Heart right ventricle (tissue), 16 donors: ENCODE measurements around the gene ATG101. TPM values are rescaled to one million over a fixed set of nuclear protein-coding genes. Genes with fewer than 3 reads are reported as not detected.

Experiments
- ATAC-seq, 8 donors: fragments of 200-7000 bp; cut with Tn5 transposase; one replicate each; pipeline ENCODE4 v1.9.1; 2020; ENCODE audit warnings: mild to moderate bottlenecking in 8 of 8, moderate library complexity in 8 of 8, moderate number of reproducible peaks in 1 of 8
- DNase-seq, 2 donors: peaks; one replicate each; pipeline ENCODE4 v3.0.0-alpha.2; 2020
- H3K27ac ChIP-seq, 10 donors: fragments of 200-600 bp; sonication (generic) in 2 of 10; one replicate each; pipeline versions ENCODE4 v1.5.0 to v1.8.0; 2020 to 2022; ENCODE audit warnings: mild to moderate bottlenecking in 3 of 10
- H3K27me3 ChIP-seq, 7 donors: fragments of 200-600 bp; one replicate each; pipeline ENCODE4 v1.8.0; 2021 to 2022; ENCODE audit warnings: mild to moderate bottlenecking in 2 of 7
- H3K36me3 ChIP-seq, 9 donors: fragments of 200-600 bp; sonication (generic) in 1 of 9; one replicate each; pipeline versions ENCODE4 v1.5.0 to v1.8.0; 2020 to 2022; ENCODE audit warnings: mild to moderate bottlenecking in 2 of 9
- H3K4me1 ChIP-seq, 9 donors: fragments of 200-600 bp; sonication (generic) in 1 of 9; one replicate each; pipeline versions ENCODE4 v1.5.0 to v1.8.0; 2020 to 2022; ENCODE audit warnings: mild to moderate bottlenecking in 4 of 9
- H3K4me3 ChIP-seq, 10 donors: fragments of 200-600 bp; sonication (generic) in 2 of 10; one replicate each; pipeline versions ENCODE4 v1.5.0 to v1.8.0; 2020 to 2022; ENCODE audit warnings: mild to moderate bottlenecking in 7 of 10, moderate library complexity in 2 of 10
- H3K9me3 ChIP-seq, 11 donors: fragments of 200-600 bp in 10 of 11; sonication (generic) in 2 of 11; one replicate each; pipeline versions ENCODE4 v1.5.0 to v1.8.0; 2013 to 2022; ENCODE audit warnings: mild to moderate bottlenecking in 2 of 11, control low read depth in 1 of 11, moderate library complexity in 1 of 11
- WGBS, 2 donors: extraction: QIAGEN DNeasy Blood & Tissue Kit; methylation state at CpG; one replicate each; pipeline ENCODE4 v1.1.7; 2013; ENCODE audit warnings: inconsistent platforms in 1 of 2; 5-methylcytosine and 5-hydroxymethylcytosine counted together
- intact Hi-C, 10 donors: fragments of 100-400 bp; cut with DNase I; formaldehyde crosslinking; loops; one replicate each; pipeline versions ENCODE4 v1.11.1 to v1.14.2; 2022
- polyA plus RNA-seq, 2 donors: library from polyadenylated mRNA; stranded (reverse); fragments of 200-250 nt; gene quantifications; one replicate each; pipeline ENCODE4 v1.2.3, GENCODE V29; 2013
- total RNA-seq, 10 donors: library from RNA; stranded (reverse); fragmentation: NEBNext Ultra II Directional in 3 of 10; extraction: Animal tissue kit (Norgen Biotek cat#: 25700) in 3 of 10; gene quantifications; one replicate each; pipeline versions ENCODE4 v1.2.1 to v1.2.4, GENCODE V29; 2021 to 2023
- TF ChIP-seq, protein P1 (sequence below), 9 donors: fragments of 200-600 bp; sonication (generic) in 2 of 9; IDR thresholded peaks; one replicate each; pipeline versions ENCODE4 v1.5.0 to v1.8.0; 2021 to 2022; ENCODE audit warnings: antibody characterized with exemption in 9 of 9, mild to moderate bottlenecking in 5 of 9, moderate library complexity in 1 of 9
- donor health status: Arrhythmogenic right ventricular cardiomyopathy.
- donor health status: ischemic (EF 13 %, LVEDD 7.1; RV severe dilation, severe dysfunction).
- donor health status: healthy with polysubstance abuse.
- donor health status: DM: no; HTN: yes; CAD: no.
- donor health status: DM: no; HTN: no; CAD: no.
- donor health status: ischemic (EF 25% LVEDD 6.9; RV normal size, moderate dysfunction).
- donor health status: ischemic (EF 25% LVEDD 5.7; RV mildly dilated, moderate dysfunction).
- donor health status: healthy.
- donor health status: DM: yes; HTN: yes; CAD: no.
- donor health status: Ischemic cardiomyopathy.
- donor health status: ischemic (EF 35%, LVEDD 5.7; RV mildly dilated, moderate dysfunction).
- donor health status: nonischemic (EF 11% LVEDD 7.7; RV severe dilation, severe dysfunction).
- donor health status: DM: yes; HTN: yes; CAD: no.
- donor health status: PGD.
- donor health status: ischemic (EF 29% LVEDD 5.4; RV normal size, mild dysfunction).
- donor health status: nonischemic (EF 23%, LVEDD 6.1; RV moderate dilation, normal function).

ATG101 gene
- total and polyA plus RNA-seq, 12 donors = 14.6 to 90.2 (median 22.2) TPM

DNA sequence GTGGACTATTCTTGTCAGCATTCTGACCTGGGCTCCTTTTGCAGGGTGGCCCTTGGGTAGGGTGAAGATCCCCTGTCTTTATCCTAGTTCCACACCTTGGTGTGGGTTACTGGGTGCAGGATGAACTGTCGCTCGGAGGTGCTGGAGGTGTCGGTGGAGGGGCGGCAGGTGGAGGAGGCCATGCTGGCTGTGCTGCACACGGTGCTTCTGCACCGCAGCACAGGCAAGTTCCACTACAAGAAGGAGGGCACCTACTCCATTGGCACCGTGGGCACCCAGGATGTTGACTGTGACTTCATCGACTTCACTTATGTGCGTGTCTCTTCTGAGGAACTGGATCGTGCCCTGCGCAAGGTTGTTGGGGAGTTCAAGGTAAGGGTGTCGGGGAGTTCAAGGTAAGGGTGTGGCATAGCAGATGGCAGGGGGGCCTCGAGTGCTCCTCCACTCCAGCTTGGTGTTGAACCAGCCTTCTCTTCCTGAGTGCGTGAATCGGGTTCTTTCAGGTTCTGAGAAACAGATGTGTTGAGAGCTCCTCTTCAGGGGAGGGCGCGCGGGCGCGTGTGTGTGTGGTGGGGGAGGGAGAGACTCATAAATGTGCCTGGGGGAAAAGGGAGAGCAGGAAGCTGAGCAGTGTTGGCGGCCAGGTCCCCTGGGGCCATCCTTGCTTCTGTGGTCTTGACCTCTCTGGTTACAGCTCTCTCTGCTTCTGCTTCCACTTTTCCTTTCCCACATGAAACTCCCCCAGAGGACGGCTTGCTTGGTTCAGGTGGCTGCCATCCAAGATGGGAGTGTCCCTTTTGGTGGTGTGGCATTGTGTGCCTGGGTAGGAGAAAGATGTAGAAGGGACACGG, 4.0 kb downstream of the ATG101 start:
- H3K27ac ChIP-seq = peak overlapping the region in 5 of 10 donors; percentile 6 to 57 (median 21)
- TF ChIP-seq, protein P1, sequence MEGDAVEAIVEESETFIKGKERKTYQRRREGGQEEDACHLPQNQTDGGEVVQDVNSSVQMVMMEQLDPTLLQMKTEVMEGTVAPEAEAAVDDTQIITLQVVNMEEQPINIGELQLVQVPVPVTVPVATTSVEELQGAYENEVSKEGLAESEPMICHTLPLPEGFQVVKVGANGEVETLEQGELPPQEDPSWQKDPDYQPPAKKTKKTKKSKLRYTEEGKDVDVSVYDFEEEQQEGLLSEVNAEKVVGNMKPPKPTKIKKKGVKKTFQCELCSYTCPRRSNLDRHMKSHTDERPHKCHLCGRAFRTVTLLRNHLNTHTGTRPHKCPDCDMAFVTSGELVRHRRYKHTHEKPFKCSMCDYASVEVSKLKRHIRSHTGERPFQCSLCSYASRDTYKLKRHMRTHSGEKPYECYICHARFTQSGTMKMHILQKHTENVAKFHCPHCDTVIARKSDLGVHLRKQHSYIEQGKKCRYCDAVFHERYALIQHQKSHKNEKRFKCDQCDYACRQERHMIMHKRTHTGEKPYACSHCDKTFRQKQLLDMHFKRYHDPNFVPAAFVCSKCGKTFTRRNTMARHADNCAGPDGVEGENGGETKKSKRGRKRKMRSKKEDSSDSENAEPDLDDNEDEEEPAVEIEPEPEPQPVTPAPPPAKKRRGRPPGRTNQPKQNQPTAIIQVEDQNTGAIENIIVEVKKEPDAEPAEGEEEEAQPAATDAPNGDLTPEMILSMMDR (IDR thresholded peaks at IDR 0.05) = no peak
- no peaks in the 10 kb centered on the region for H3K9me3 ChIP-seq
- H3K27me3 ChIP-seq = no peaks in the 10 kb centered on the region
- peak; percentile 72 to 74 for DNase-seq
- H3K4me3 ChIP-seq = no peak overlapping the region
- 69 to 70% methylated on average over 23 of the region's 23 CpGs for WGBS, 2 donors
- H3K36me3 ChIP-seq = peaks cover 0 to 74% (median 14%) of the 10 kb centered on the region in 9 donors
- peak in 2 of 8 donors; percentile 12 to 38 for ATAC-seq
- peaks cover 12 to 60% (median 36%) of the 10 kb centered on the region in 9 donors for H3K4me1 ChIP-seq
- intact Hi-C loops = loop anchor here in 2 of 10 donors (2.0 to 10.0 kb wide), 2 partner anchors 49 to 649 kb away; partner anchors contain the start of gene SLC4A8 (in 1 of the 2)

DNA sequence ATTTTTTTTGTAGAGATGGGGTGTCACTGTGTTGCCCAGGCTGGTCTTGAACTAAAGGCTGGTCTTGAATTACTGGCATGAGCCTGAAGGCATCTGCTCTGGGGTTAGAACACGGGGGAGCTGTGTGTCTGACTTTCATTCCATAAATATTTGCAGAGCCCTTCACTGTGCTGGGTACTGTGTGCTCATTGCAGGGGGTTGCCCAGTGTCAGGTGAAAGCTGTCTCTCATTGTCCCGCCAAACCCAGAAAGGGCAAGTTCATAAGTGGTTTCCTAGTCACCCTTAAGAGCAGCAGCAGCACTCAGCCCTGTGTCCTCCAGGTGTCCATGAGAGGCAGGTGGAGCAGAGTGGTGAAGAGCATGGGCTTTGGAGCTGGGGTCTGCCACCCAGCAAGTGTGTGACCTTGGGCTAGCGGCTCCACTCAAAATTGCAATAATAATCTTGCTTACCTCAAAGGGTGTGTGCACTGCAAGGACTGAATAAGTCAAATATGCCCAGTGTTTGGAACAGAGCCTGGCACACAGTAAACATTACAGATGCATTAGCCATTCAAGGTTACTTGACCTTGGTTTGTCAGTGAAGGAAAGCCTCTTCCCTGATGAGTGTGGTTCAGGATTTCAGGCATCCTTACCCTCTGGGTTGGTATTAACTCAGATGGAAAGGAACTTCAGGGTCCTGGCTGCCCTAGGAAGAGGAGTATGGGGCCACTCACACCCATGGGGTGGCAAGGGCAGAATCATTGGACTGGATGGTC, 5.4 kb downstream of the ATG101 start:
- no peak for DNase-seq
- H3K36me3 ChIP-seq = peaks cover 0 to 80% (median 14%) of the 10 kb centered on the region in 9 donors
- TF ChIP-seq, protein P1 (IDR thresholded peaks at IDR 0.05) = no peak
- 68 to 78% methylated on average over 3 of the region's 3 CpGs for WGBS, 2 donors
- H3K27me3 ChIP-seq = no peaks in the 10 kb centered on the region
- peaks cover 12 to 55% (median 34%) of the 10 kb centered on the region in 9 donors for H3K4me1 ChIP-seq
- no peak for ATAC-seq
- H3K4me3 ChIP-seq = no peak overlapping the region
- H3K9me3 ChIP-seq = no peaks in the 10 kb centered on the region
- intact Hi-C loops = loop anchor here in 2 of 10 donors (5.0 to 10.0 kb wide), 2 partner anchors 48 to 650 kb away; partner anchors contain the start of gene SLC4A8 (in 1 of the 2)
- no peak overlapping the region for H3K27ac ChIP-seq

DNA sequence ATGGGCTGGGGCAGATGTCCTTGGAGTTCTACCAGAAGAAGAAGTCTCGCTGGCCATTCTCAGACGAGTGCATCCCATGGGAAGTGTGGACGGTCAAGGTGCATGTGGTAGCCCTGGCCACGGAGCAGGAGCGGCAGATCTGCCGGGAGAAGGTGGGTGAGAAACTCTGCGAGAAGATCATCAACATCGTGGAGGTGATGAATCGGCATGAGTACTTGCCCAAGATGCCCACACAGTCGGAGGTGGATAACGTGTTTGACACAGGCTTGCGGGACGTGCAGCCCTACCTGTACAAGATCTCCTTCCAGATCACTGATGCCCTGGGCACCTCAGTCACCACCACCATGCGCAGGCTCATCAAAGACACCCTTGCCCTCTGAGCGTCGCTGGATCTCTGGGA, 7.0 kb downstream of the ATG101 start:
- no peak overlapping the region for H3K4me3 ChIP-seq
- no peak overlapping the region for H3K27ac ChIP-seq
- TF ChIP-seq, protein P1 (IDR thresholded peaks at IDR 0.05) = no peak
- H3K9me3 ChIP-seq = no peaks in the 10 kb centered on the region
- H3K27me3 ChIP-seq = no peaks in the 10 kb centered on the region
- 95% methylated on average over 16 of the region's 16 CpGs for WGBS, 2 donors
- peaks cover 10 to 55% (median 35%) of the 10 kb centered on the region in 9 donors for H3K4me1 ChIP-seq
- intact Hi-C loops = loop anchor here in 2 of 10 donors (5.0 to 10.0 kb wide), 2 partner anchors 50 to 652 kb away; partner anchors contain the start of gene SLC4A8 (in 1 of the 2)
- no peak for ATAC-seq
- no peak for DNase-seq
- H3K36me3 ChIP-seq = peaks cover 0 to 76% (median 14%) of the 10 kb centered on the region in 9 donors

DNA sequence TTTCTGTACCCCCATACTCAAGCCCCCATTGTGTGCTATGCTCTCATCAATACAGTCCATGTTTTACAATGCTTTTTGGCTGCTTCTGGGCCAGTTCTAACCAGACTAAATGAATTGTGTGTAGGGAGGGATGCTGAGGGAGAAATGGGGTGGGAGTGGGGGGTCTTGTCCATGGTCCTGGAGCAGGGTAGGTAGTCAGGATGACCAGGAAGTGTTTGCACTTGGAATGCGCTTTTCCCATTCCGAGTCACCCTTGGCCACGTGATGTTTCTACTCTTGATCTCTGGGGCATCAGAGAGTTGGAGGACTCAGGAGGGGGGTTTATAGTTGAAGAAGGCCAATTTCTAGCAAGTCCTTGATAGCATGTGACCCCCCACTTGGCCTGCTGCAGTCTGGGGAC, 8.5 kb downstream of the ATG101 start:
- H3K4me1 ChIP-seq = peaks cover 16 to 55% (median 45%) of the 10 kb centered on the region in 9 donors
- ATAC-seq (no peak), DNase-seq (no peak)
- H3K4me3 ChIP-seq = no peak overlapping the region
- no peak overlapping the region for H3K27ac ChIP-seq
- H3K27me3 ChIP-seq = no peaks in the 10 kb centered on the region
- intact Hi-C loops = loop anchor here in 2 of 10 donors (5.0 to 10.0 kb wide), 2 partner anchors 51 to 653 kb away; partner anchors contain the start of gene SLC4A8 (in 1 of the 2)
- H3K9me3 ChIP-seq = no peaks in the 10 kb centered on the region
- peaks cover 0 to 64% (median 14%) of the 10 kb centered on the region in 9 donors for H3K36me3 ChIP-seq
- TF ChIP-seq, protein P1 (IDR thresholded peaks at IDR 0.05) = no peak
- WGBS, 2 donors = 87 to 89% methylated on average over 3 of the region's 3 CpGs
